ENCODE results near the gene STXBP6. TPM values are rescaled to one million over a fixed set of nuclear protein-coding genes. Genes with fewer than 3 reads are reported as not detected.
"Not testable (repeated sequence)": the region's sequence is repeated elsewhere in the genome, so short reads cannot be mapped to it uniquely, and the experiment has no call there.

The STXBP6 gene
- total RNA-seq, 1 experiment from 2014 or later, result 34.3 TPM

DNA sequence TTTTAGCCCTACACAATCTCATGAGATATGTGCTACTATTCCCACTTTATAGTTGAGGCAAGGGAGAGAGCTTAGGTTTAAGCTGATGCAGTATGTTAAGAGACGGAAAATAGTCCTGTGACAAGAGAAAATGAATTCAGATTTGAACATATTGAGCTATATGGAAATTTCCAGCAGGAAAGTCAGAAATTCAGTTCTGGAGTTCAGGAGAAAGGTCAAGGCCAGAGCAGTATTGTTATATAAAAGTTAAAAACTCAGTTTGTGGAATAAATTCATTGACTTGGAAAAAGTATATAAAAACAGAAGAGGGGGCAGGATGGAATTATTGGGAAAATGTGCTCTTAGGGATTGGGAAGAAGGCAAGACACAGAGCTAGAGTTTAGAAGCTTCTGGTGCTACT, 248.9 kb downstream of the STXBP6 start:
- DNase-seq (ENCODE audit: low read depth, low spot score), result no peak
- in situ Hi-C loops (cut with HindIII; ENCODE audit: low pct_unique_long_range_greater_than_20kb, low sequenced_read_pairs), result no loop called here

DNA sequence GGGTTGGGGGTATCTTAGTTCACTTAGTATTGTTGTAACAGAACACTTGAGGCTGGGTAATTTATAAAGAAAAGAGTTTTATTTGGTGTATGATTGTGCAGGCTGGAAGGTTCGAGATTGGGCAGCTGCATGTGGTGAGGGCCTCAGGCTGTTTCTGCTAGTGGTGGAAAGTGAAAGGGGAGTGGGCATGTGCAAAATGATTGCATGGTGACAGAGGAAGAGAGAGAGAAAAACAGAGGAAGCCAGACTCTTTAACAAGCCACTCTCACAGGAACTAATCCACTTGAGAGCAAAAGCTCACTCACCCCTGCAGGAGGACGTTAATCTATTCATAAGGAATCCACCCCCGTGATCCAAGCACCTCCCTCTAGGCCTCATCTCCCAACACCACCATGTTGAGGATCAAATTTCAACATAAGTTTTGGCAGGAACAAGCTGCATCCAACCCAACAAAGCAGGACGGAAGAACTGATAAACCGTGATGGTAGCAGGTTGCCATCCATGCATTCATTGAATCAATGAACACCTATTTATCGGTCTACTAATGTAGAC, 251.0 kb downstream of the STXBP6 start:
- in situ Hi-C loops (cut with HindIII; ENCODE audit: low pct_unique_long_range_greater_than_20kb, low sequenced_read_pairs), result no loop called here
- DNase-seq (ENCODE audit: low read depth, low spot score), result no peak

DNA sequence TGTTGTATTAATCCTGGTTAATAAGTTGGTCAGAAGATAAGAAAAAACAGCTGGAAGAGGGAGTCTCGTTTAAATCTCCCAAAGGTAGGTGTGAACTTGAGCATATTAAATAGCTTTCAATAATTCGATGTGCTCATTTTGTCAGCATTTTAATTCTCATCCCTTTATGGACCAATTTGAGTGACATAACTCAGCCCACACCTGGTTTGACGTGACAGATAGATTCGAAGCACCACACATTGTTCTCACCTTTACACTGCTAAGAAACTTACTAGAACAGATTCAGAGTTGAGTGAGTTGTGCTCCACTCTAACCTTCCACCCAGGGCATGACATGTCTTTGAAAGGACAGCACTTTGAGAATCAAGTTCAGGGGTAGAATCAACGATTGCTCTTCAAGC, 254.5 kb downstream of the STXBP6 start:
- no peak for DNase-seq (ENCODE audit: low read depth, low spot score)
- in situ Hi-C loops (cut with HindIII; ENCODE audit: low pct_unique_long_range_greater_than_20kb, low sequenced_read_pairs), result no loop called here

DNA sequence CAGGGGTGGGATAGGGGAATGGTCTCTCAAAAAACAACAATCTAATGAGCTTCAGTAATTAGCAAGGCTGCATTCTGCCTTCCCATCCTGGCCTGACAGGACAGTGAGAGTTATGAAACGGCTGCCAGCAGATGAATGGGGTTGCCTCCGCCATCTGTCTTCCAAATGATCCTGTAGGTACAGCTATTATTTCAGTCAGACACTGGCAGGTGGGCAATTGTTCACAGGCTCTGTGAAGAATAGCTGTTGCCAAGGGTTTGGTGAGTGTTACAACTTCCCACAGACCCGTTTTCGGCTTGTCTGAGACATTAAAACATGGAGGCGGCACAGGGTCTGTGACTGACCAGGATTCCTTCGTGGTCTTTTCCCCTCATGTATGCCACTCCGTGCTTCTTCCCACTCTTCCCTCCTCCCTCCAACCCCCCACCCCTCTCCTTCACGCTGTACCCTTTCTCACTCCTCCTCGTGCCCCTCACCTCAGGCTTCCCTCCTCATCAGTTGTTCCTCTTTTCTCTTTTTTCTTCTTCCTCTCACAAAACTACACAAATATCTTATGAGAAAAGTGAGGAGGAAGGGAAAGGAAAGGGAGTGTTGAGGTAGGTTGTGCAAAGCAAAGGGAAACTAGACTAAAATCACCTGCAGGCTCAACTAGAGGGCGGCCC, 255.2 kb downstream of the STXBP6 start:
- in situ Hi-C loops (cut with HindIII; ENCODE audit: low pct_unique_long_range_greater_than_20kb, low sequenced_read_pairs), result no loop called here
- no peak for DNase-seq (ENCODE audit: low read depth, low spot score)

DNA sequence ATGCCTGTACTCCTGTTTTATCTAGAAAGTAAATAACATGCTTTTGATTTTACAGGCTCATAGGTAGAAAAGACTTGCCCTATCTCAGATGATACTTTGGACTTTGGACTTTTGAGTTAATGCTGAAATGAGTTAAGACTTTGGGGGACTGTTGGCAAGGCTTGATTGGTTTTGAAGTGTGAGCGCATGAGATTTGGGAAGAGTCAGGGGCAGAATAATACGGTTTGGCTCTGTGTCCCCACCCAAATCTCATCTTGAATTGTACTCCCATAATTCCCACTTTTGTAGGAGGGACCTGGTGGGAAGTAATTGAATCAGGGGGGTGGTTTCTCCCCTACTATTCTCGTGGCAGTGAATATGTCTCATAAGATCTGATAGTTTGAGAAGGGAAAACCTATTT, 259.8 kb downstream of the STXBP6 start:
- in situ Hi-C loops (cut with HindIII; ENCODE audit: low pct_unique_long_range_greater_than_20kb, low sequenced_read_pairs), result no loop called here

DNA sequence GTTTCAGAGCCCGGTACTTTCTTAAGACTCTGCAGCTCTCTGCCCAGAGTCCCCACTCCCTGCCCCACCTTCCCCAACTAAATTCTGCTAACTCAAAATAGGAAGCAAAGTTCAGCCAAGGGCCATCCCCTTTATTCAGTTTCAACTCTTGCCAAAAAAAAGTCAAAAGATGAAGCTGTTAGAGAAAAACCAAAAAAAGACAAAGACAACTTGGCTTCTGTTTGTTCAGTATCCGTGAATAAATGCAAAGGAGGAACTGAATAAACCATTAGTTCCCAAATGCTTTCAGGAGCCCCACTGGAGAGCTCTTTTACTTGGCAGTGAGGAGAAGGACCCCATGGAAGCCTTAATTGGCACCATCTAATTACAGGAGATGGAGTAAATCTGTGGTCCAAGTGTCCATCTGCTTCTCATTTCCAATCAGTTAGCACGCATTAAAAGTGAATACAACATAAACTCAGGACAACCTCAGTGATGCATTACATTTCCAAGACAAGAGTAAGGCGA, 260.5 kb downstream of the STXBP6 start:
- in situ Hi-C loops (cut with HindIII; ENCODE audit: low pct_unique_long_range_greater_than_20kb, low sequenced_read_pairs), result no loop called here

More for the DNA sequence above, 259.8 kb downstream of the STXBP6 start:
- DNase-seq (ENCODE audit: low read depth, low spot score), result no peak

DNA sequence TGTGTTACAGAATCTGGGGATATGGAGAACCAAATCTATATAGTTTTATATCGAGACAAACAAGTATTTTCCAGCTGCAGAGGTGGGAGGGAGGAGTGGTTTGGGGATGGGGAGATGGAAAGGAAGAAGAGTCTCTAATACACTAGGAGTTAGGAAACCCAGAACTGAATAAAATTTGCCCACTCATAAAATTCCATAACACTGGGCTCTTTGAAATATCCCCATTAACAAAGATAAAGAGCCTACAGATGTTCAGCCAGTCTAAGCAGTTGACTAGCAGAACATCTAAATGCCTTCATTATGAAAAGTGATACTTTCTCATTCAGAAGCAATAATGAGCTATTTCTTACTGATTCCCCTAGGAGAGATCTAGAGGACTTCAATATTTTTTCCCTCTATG, 264.2 kb downstream of the STXBP6 start:
- peak; percentile 74 for DNase-seq (ENCODE audit: low read depth, low spot score)
- in situ Hi-C loops (cut with HindIII; ENCODE audit: low pct_unique_long_range_greater_than_20kb, low sequenced_read_pairs), result no loop called here

More for the DNA sequence above, 260.5 kb downstream of the STXBP6 start:
- no peak for DNase-seq (ENCODE audit: low read depth, low spot score)

DNA sequence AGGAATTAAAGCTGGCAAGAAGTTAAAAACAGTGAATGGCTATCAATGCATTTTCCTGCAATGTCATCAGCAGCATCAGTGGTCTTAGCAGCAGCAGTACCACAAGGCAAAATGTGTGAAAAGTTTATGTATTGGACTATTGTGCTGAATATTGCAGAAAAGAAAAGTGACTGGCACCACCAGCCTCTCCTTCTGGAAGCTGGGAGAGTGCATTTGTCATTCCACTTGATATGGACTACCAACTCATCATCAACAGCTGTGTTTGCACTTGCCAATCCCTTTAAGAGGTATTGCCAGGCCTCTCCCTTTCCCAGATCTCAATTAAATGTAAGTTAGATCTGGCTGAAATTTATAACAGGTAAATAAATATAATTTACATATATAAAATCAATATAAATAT, 265.0 kb downstream of the STXBP6 start:
- in situ Hi-C loops (cut with HindIII; ENCODE audit: low pct_unique_long_range_greater_than_20kb, low sequenced_read_pairs), result no loop called here

DNA sequence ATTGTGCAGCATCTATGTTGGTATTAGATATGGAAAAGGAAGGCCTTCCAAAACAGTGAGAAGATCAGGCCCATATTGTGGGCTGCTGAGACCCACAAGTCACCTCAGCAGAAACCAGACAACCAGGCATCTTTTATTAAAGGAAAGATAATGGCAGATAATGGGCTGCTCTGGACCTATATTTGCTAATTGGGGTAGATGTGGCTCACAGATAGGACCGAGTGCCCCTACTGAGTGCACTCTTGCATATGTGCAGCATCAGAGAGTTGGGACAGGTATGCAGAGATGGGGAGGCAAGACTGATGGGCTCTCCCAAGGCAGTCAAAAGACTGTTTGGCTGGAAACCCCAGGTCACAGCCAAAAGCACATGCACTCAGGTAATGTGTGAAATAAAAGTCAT, 266.2 kb downstream of the STXBP6 start:
- in situ Hi-C loops (cut with HindIII; ENCODE audit: low pct_unique_long_range_greater_than_20kb, low sequenced_read_pairs), result no loop called here
- no peak for DNase-seq (ENCODE audit: low read depth, low spot score)

More for the DNA sequence above, 265.0 kb downstream of the STXBP6 start:
- no peak for DNase-seq (ENCODE audit: low read depth, low spot score)

DNA sequence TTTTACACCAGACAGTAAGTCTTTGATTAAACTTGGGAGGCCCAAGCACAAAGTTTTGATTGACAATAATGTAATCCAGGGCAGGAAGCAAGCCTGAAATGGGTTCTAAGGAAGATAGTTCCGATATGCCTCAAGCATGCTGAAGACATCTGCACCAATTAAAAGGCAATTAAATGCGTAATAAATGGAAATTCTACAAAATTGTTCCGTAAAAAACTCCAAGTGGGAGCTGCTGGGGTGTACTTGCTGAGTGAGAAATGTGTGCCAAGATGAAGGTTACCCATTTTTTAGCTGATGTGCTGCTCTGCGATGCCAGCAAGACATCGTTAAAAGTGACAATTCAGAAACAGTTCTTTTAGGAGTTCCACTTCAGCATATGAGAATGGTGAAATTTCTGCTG, 269.7 kb downstream of the STXBP6 start:
- in situ Hi-C loops (cut with HindIII; ENCODE audit: low pct_unique_long_range_greater_than_20kb, low sequenced_read_pairs), result no loop called here
- DNase-seq (ENCODE audit: low read depth, low spot score), result no peak

DNA sequence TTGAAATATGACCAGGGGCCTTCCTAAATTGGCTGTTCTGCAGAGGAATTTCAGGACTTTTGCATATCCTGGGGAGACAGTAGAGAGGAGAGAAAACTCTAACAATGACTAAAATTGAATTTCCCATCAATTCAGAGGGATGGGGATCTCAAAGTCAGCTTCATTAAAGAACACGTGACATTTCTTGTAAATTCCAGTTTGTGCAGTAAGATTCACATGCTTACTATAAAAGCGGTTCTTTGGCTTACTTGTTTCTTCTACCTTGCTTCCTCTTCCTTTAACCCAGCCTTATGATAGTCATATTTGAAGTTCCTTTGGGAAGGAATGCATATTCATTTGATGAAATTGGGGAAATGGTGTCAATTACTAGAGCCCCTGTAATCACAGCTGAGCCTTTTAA, 272.3 kb downstream of the STXBP6 start:
- in situ Hi-C loops (cut with HindIII; ENCODE audit: low pct_unique_long_range_greater_than_20kb, low sequenced_read_pairs), result no loop called here
- no peak for DNase-seq (ENCODE audit: low read depth, low spot score)

DNA sequence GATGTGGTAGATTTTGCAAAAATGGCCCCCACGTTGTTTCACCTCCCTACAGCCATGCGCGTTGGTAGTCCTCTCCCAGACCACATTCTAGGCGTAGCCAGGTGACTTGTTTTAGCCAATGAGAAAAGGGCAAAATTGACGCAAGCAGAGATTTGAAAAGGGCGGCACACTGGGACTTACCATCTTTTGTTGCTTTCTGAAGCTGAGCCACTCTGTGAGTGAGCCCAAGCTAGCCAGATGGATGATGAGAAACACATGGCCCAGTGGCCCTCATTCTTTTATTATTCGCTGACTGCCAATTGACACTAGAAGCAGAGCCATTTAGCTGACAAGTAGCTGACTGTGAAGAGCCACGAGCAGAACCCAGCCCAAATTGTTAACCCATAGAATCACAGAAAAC, 274.0 kb downstream of the STXBP6 start:
- in situ Hi-C loops (cut with HindIII; ENCODE audit: low pct_unique_long_range_greater_than_20kb, low sequenced_read_pairs), result no loop called here
- no peak for DNase-seq (ENCODE audit: low read depth, low spot score)

DNA sequence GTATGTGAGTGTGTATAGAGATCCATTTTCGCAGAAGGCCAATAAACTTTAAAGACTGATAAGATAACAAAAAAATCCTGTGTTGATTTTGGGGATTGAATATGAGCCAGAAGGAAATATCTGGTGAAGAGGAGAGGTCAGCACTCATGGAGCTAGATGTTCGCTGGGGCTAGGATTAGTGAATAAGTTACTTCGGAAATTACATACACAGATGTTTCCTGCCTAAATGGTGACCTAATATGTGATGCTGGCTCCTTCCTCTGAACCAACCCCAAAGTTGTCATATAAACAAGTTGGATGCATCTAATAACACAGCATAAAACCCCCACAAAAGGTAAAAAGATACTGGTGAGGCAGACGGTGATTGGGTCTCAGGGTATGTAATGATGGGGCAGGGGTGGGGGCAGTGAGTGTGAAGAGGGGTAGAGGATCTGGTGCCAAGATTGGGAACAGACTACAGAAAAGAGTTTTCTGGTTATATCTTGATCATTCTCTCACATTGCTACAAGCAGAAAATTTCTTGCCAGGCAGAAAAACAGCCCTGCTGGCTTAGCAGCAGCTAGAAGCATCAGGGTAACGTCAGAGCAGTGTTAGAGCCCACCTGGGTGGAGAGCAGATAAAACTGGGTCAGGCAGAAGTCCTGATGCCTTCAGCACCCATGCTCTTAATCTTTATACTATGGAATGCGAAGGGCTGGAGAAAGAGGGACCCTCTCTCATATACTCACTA, 275.6 kb downstream of the STXBP6 start:
- in situ Hi-C loops (cut with HindIII; ENCODE audit: low pct_unique_long_range_greater_than_20kb, low sequenced_read_pairs), result no loop called here
- no peak for DNase-seq (ENCODE audit: low read depth, low spot score)

DNA sequence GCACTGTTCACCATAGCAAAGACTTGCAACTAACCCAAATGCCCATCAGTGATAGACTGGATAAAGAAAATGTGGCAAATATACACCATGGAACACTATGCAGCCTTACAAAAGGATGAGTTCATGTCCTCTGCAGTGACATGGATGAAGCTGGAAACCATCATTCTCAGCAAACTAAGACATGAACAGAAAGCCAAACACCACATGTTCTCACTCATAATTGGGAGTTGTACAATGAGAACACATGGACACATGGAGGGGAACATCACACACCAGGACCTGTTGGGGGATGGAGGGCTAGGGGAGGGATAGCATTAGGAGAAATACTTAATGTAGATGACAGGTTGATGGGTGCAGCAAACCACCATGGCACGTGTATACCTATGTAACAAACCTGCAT, 276.4 kb downstream of the STXBP6 start:
- DNase-seq (ENCODE audit: low read depth, low spot score); in situ Hi-C loops (cut with HindIII; ENCODE audit: low pct_unique_long_range_greater_than_20kb, low sequenced_read_pairs): not testable (repeated sequence)

DNA sequence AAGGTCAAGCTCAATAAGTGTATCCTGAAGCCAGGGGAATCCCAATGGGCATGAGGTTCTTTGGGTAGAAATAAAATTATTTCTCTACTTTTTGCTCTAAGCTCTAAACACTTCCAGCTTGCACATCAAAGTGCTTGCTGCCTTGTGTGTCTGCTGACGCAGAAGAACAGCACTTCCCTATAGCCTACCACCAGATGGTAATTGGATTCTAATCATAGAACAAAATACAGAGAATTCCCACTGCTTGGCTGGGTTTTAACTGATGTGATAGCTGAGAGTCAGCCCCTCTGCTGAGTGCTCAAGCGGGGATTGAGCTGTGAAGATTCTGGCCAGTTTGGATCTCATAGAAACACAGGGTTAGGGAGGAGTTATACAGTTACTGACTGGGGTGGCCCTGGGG, 283.5 kb downstream of the STXBP6 start:
- in situ Hi-C loops (cut with HindIII; ENCODE audit: low pct_unique_long_range_greater_than_20kb, low sequenced_read_pairs), result no loop called here
- DNase-seq (ENCODE audit: low read depth, low spot score), result no peak

DNA sequence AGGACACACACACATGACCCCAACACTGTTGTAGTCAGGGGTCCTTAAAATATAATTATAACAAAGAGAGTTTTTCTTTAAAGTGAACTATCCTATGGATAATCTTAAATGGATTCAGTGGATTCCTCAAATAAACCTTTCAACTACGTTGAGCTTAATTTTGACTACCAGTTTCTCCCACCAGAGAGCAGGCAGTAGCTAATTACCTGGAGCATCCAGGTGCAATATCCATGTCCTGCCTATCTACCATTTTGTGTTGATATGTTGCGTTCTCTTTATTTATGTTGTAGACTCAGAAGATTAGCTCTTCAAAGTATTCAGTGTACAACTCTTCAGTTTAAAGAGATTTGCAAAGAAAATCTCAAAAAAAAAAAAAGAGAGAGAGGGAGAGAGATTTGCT, 288.8 kb downstream of the STXBP6 start:
- in situ Hi-C loops (cut with HindIII; ENCODE audit: low pct_unique_long_range_greater_than_20kb, low sequenced_read_pairs), result no loop called here
- no peak for DNase-seq (ENCODE audit: low read depth, low spot score)

Data from SK-MEL-5 (cell line).